Bronchial epithelial cell (primary cell): ENCODE measurements around the gene TPRN. TPM values are rescaled to one million over a fixed set of nuclear protein-coding genes. Genes with fewer than 3 reads are reported as not detected.
A peak's percentile ranks its signal among the peaks of the same experiment; 100 is the strongest.

Experiments
- DNase-seq: peaks from one replicate; pipeline ENCODE4 v3.0.0-alpha.2; 2010; ENCODE audit warnings: low read depth
- FAIRE-seq: peaks from 2 replicates; lab custom pipeline; 2011; peaks lifted over from hg19 to GRCh38; lab: Jason Lieb, UNC
- H3K27me3 ChIP-seq: 2 replicates; pipeline ENCODE4 v1.5.1; 2011; ENCODE audit warnings: low read length; ENCODE audit not compliant: control insufficient read depth, insufficient read depth
- H3K36me3 ChIP-seq: 2 replicates; pipeline ENCODE4 v1.5.1; 2011; ENCODE audit warnings: low read length; ENCODE audit not compliant: control insufficient read depth, insufficient read depth
- H3K4me3 ChIP-seq: 2 replicates; pipeline ENCODE4 v1.5.1; 2011; ENCODE audit warnings: mild to moderate bottlenecking, low read depth, low read length, control low read depth
- CTCF ChIP-seq: IDR thresholded peaks from 2 replicates; pipeline ENCODE4 v1.5.1; 2011; ENCODE audit warnings: mild to moderate bottlenecking, moderate library complexity, low read length, control low read depth, inconsistent platforms; ENCODE audit not compliant: insufficient read depth, severe bottlenecking
- total RNA-seq: library from RNA; depleted of rRNA; stranded (reverse); fragments of >200 nt; gene quantifications from 2 replicates; pipeline ENCODE4 v1.2.1, GENCODE V29; 2014

TPRN gene
- total RNA-seq, 1 donor from 2014 or later = 3.2 TPM

GRCh38 chr9:137225699-137226331 lies 25.3 kb upstream of the TPRN start:
- H3K27me3 ChIP-seq = no peaks in the 10 kb centered on the region
- no peak for TF ChIP-seq CTCF
- H3K36me3 ChIP-seq = no peaks in the 10 kb centered on the region
- FAIRE-seq (no peak), DNase-seq (no peak)
- H3K4me3 ChIP-seq = no peak overlapping the region

GRCh38 chr9:137224830-137225694 lies 24.5 kb upstream of the TPRN start, which contains the start of gene CYSRT1:
Gene CYSRT1, plus strand, starts transcription at chr9:137225174. Its CDS starts 448 bp downstream, at chr9:137225622.
- no peaks in the 10 kb centered on the region for H3K36me3 ChIP-seq
- DNase-seq (no peak), FAIRE-seq (no peak)
- H3K4me3 ChIP-seq = peak within 1 kb of the TSS; percentile 65
- TF ChIP-seq CTCF = no peak
- H3K27me3 ChIP-seq = no peaks in the 10 kb centered on the region

- Histone ChIP-seq H3K36me3 (no peaks in the 10 kb centered on the region), H3K4me3 (peak overlapping the region; percentile 65), H3K27me3 (no peaks in the 10 kb centered on the region)
- FAIRE-seq = no peak
- peak; percentile 90 for DNase-seq
- TF ChIP-seq CTCF = no peak
These were observed 22.8 kb upstream of the TPRN start for GRCh38 chr9:137223078-137223970.

- FAIRE-seq (no peak), DNase-seq (no peak)
- no peaks in the 10 kb centered on the region for H3K27me3 ChIP-seq
- TF ChIP-seq CTCF = no peak
- no peaks in the 10 kb centered on the region for H3K36me3 ChIP-seq
- peak within 1 kb of the TSS; percentile 65 for H3K4me3 ChIP-seq
These were observed 21.9 kb upstream of the TPRN start, which contains the start of gene RNF208 for GRCh38 chr9:137222190-137223077. Gene RNF208, minus strand, starts transcription at chr9:137222240. Its CDS starts 1,028 bp downstream, at chr9:137221212.
